ENCODE data around the gene ZNF350.
"Not testable (repeated sequence)": the region's sequence is repeated elsewhere in the genome, so short reads cannot be mapped to it uniquely, and the experiment has no call there.

DNA sequence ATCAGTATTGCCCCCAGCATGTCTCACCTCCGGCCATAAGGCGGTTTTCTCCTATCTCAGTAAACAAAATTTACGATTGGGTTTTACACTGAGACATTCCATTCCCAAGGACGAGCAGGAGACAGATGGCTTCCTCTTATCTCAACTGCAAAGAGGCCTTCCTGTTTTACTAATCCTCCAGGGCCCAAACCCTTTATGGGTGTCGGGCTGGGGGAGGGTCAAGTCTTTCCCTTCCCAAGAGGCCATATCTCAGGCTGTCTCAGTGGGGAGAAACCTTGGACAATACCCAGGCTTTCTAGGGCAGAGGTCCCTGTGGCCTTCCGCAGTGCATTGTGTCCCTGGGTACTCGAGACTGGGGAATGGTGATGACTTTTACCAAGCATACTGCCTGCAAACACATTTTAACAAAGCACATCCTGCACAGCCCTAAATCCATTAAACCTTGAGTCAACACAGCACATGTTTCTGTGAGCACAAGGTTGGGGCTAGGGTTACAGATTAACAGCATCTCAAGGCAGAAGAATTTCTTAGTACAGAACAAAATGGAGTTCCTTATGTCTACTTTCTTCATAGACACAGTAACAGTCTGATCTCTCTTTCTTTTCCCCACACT lies 25.9 kb downstream of the ZNF350 start:
- TF ChIP-seq KDM4B (CRISPR knock-in tag; IDR thresholded peaks at IDR 0.05); EZH2 (conservative IDR thresholded peaks at IDR 0.05; ENCODE audit: low read depth, low read length); ZNF33B (CRISPR knock-in tag; IDR thresholded peaks at IDR 0.05); SRSF9 (IDR thresholded peaks at IDR 0.05; ENCODE audit: borderline replicate concordance, insufficient read depth, low read depth, low read length, poor library complexity, severe bottlenecking); ZNF589 (CRISPR knock-in tag; conservative IDR thresholded peaks at IDR 0.05); NONO (IDR thresholded peaks at IDR 0.05): not testable (repeated sequence)
- TF ChIP-seq, protein P1, sequence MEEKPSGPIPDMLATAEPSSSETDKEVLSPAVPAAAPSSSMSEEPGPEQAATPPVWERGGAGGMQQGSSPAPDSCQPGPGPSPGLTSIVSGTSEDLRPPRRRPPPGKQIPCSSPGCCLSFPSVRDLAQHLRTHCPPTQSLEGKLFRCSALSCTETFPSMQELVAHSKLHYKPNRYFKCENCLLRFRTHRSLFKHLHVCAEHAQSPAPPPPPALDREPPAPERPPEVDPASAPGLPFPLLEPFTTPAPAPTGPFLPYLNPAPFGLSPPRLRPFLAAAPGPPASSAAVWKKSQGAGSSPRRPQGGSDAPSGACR (CRISPR knock-in tag; IDR thresholded peaks at IDR 0.05): not testable (repeated sequence)
- TF ChIP-seq, protein P2, sequence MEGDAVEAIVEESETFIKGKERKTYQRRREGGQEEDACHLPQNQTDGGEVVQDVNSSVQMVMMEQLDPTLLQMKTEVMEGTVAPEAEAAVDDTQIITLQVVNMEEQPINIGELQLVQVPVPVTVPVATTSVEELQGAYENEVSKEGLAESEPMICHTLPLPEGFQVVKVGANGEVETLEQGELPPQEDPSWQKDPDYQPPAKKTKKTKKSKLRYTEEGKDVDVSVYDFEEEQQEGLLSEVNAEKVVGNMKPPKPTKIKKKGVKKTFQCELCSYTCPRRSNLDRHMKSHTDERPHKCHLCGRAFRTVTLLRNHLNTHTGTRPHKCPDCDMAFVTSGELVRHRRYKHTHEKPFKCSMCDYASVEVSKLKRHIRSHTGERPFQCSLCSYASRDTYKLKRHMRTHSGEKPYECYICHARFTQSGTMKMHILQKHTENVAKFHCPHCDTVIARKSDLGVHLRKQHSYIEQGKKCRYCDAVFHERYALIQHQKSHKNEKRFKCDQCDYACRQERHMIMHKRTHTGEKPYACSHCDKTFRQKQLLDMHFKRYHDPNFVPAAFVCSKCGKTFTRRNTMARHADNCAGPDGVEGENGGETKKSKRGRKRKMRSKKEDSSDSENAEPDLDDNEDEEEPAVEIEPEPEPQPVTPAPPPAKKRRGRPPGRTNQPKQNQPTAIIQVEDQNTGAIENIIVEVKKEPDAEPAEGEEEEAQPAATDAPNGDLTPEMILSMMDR (CRISPR knock-in tag; IDR thresholded peaks at IDR 0.05): not testable (repeated sequence)
- TF ChIP-seq, protein P3, sequence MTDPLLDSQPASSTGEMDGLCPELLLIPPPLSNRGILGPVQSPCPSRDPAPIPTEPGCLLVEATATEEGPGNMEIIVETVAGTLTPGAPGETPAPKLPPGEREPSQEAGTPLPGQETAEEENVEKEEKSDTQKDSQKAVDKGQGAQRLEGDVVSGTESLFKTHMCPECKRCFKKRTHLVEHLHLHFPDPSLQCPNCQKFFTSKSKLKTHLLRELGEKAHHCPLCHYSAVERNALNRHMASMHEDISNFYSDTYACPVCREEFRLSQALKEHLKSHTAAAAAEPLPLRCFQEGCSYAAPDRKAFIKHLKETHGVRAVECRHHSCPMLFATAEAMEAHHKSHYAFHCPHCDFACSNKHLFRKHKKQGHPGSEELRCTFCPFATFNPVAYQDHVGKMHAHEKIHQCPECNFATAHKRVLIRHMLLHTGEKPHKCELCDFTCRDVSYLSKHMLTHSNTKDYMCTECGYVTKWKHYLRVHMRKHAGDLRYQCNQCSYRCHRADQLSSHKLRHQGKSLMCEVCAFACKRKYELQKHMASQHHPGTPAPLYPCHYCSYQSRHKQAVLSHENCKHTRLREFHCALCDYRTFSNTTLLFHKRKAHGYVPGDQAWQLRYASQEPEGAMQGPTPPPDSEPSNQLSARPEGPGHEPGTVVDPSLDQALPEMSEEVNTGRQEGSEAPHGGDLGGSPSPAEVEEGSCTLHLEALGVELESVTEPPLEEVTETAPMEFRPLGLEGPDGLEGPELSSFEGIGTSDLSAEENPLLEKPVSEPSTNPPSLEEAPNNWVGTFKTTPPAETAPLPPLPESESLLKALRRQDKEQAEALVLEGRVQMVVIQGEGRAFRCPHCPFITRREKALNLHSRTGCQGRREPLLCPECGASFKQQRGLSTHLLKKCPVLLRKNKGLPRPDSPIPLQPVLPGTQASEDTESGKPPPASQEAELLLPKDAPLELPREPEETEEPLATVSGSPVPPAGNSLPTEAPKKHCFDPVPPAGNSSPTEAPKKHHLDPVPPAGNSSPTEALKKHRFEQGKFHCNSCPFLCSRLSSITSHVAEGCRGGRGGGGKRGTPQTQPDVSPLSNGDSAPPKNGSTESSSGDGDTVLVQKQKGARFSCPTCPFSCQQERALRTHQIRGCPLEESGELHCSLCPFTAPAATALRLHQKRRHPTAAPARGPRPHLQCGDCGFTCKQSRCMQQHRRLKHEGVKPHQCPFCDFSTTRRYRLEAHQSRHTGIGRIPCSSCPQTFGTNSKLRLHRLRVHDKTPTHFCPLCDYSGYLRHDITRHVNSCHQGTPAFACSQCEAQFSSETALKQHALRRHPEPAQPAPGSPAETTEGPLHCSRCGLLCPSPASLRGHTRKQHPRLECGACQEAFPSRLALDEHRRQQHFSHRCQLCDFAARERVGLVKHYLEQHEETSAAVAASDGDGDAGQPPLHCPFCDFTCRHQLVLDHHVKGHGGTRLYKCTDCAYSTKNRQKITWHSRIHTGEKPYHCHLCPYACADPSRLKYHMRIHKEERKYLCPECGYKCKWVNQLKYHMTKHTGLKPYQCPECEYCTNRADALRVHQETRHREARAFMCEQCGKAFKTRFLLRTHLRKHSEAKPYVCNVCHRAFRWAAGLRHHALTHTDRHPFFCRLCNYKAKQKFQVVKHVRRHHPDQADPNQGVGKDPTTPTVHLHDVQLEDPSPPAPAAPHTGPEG (CRISPR knock-in tag; IDR thresholded peaks at IDR 0.05): 0 out of 2 replicates have a peak, but pooled peaks have one; percentile 73
- peak; percentile 50; the same call in 1 of the 2 replicates for TF ChIP-seq NONO (CRISPR knock-in tag; conservative IDR thresholded peaks at IDR 0.05)
- peak; percentile 35; the same call in 1 of the 2 replicates for TF ChIP-seq ZFX (CRISPR knock-in tag; IDR thresholded peaks at IDR 0.05; ENCODE audit: low read depth)

Measured in HepG2 (cell line).